ENCODE data around the gene ANKRD23. TPM values are rescaled to one million over a fixed set of nuclear protein-coding genes. Genes with fewer than 3 reads are reported as not detected.
A peak's percentile ranks its signal among the peaks of the same experiment; 100 is the strongest.

Gene ANKRD23
- total and polyA plus RNA-seq, 2 of the 13 experiments (the other 11 are each of a cell fraction or from before 2014, with no cell fraction given): 1.5 to 1.6 TPM

DNA sequence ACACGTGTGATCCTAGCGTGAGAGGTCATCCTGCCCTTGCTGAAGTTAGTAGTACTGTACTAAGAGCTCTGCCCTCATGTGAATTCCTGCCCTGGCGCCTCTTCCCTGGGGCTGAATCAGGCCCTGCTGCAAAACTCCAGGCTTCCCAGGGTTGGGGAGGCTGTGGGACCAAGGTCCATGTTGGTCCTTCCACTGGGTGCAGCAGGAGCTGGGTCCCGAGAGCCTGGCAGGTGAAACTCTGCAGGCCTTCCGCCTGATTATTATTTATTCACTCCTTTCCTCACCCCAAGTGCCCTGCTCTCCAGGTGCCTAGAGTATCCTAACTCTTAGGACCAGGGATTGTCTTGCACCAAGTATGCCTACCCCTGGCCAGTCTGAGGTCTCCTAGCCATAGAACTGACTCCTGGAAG is 33.0 kb downstream of the ANKRD23 start (continued):
- TF ChIP-seq GMEB1 (CRISPR knock-in tag; IDR thresholded peaks at IDR 0.05; ENCODE audit: borderline replicate concordance) (no peak), STAT5B (CRISPR knock-in tag; IDR thresholded peaks at IDR 0.05) (no peak), DZIP1 (CRISPR knock-in tag; IDR thresholded peaks at IDR 0.05) (no peak), FLYWCH1 (CRISPR knock-in tag; IDR thresholded peaks at IDR 0.05) (no peak), ZNF652 (CRISPR knock-in tag; IDR thresholded peaks at IDR 0.05; ENCODE audit: borderline replicate concordance, low read depth) (no peak), E2F5 (CRISPR knock-in tag; conservative IDR thresholded peaks at IDR 0.05) (no peak), ZSCAN31 (CRISPR knock-in tag; IDR thresholded peaks at IDR 0.05; ENCODE audit: low read depth) (peak; percentile 61; the same call in 1 of the 2 replicates), PITX1 (CRISPR knock-in tag; IDR thresholded peaks at IDR 0.05) (0 out of 2 replicates have a peak, but pooled peaks have one; percentile 41), ZNF232 (CRISPR knock-in tag; IDR thresholded peaks at IDR 0.05; ENCODE audit: borderline replicate concordance) (no peak), CBX2 (IDR thresholded peaks at IDR 0.05; ENCODE audit: low read depth, low read length) (no peak), CBX2 (CRISPR knock-in tag; IDR thresholded peaks at IDR 0.05; ENCODE audit: low read depth) (no peak)
- TF ChIP-seq, protein P1, sequence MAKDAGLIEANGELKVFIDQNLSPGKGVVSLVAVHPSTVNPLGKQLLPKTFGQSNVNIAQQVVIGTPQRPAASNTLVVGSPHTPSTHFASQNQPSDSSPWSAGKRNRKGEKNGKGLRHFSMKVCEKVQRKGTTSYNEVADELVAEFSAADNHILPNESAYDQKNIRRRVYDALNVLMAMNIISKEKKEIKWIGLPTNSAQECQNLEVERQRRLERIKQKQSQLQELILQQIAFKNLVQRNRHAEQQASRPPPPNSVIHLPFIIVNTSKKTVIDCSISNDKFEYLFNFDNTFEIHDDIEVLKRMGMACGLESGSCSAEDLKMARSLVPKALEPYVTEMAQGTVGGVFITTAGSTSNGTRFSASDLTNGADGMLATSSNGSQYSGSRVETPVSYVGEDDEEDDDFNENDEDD (CRISPR knock-in tag; IDR thresholded peaks at IDR 0.05; ENCODE audit: borderline replicate concordance): no peak
- TF ChIP-seq, protein P2, sequence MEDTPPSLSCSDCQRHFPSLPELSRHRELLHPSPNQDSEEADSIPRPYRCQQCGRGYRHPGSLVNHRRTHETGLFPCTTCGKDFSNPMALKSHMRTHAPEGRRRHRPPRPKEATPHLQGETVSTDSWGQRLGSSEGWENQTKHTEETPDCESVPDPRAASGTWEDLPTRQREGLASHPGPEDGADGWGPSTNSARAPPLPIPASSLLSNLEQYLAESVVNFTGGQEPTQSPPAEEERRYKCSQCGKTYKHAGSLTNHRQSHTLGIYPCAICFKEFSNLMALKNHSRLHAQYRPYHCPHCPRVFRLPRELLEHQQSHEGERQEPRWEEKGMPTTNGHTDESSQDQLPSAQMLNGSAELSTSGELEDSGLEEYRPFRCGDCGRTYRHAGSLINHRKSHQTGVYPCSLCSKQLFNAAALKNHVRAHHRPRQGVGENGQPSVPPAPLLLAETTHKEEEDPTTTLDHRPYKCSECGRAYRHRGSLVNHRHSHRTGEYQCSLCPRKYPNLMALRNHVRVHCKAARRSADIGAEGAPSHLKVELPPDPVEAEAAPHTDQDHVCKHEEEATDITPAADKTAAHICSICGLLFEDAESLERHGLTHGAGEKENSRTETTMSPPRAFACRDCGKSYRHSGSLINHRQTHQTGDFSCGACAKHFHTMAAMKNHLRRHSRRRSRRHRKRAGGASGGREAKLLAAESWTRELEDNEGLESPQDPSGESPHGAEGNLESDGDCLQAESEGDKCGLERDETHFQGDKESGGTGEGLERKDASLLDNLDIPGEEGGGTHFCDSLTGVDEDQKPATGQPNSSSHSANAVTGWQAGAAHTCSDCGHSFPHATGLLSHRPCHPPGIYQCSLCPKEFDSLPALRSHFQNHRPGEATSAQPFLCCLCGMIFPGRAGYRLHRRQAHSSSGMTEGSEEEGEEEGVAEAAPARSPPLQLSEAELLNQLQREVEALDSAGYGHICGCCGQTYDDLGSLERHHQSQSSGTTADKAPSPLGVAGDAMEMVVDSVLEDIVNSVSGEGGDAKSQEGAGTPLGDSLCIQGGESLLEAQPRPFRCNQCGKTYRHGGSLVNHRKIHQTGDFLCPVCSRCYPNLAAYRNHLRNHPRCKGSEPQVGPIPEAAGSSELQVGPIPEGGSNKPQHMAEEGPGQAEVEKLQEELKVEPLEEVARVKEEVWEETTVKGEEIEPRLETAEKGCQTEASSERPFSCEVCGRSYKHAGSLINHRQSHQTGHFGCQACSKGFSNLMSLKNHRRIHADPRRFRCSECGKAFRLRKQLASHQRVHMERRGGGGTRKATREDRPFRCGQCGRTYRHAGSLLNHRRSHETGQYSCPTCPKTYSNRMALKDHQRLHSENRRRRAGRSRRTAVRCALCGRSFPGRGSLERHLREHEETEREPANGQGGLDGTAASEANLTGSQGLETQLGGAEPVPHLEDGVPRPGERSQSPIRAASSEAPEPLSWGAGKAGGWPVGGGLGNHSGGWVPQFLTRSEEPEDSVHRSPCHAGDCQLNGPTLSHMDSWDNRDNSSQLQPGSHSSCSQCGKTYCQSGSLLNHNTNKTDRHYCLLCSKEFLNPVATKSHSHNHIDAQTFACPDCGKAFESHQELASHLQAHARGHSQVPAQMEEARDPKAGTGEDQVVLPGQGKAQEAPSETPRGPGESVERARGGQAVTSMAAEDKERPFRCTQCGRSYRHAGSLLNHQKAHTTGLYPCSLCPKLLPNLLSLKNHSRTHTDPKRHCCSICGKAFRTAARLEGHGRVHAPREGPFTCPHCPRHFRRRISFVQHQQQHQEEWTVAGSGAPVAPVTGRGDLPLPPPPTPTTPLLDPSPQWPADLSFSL (CRISPR knock-in tag; IDR thresholded peaks at IDR 0.05): no peak
- TF ChIP-seq, protein P3, sequence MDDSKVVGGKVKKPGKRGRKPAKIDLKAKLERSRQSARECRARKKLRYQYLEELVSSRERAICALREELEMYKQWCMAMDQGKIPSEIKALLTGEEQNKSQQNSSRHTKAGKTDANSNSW (CRISPR knock-in tag; IDR thresholded peaks at IDR 0.05; ENCODE audit: borderline replicate concordance): no peak
- TF ChIP-seq, protein P4, sequence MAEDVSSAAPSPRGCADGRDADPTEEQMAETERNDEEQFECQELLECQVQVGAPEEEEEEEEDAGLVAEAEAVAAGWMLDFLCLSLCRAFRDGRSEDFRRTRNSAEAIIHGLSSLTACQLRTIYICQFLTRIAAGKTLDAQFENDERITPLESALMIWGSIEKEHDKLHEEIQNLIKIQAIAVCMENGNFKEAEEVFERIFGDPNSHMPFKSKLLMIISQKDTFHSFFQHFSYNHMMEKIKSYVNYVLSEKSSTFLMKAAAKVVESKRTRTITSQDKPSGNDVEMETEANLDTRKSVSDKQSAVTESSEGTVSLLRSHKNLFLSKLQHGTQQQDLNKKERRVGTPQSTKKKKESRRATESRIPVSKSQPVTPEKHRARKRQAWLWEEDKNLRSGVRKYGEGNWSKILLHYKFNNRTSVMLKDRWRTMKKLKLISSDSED (CRISPR knock-in tag; IDR thresholded peaks at IDR 0.05): no peak

Measured in HepG2 (cell line).